HL-60 (cell line): ENCODE data around the gene SFXN5.

Experiments used
- POLR2AphosphoS5 ChIP-seq: IDR thresholded peaks from 2 replicates; pipeline ENCODE4 v1.6.1; 2012; ENCODE audit warnings: low read depth
- SPI1 ChIP-seq: IDR thresholded peaks from 2 replicates; pipeline ENCODE4 v1.6.1; 2012; ENCODE audit warnings: low read depth, mild to moderate bottlenecking, borderline replicate concordance
- TF ChIP-seq, protein P1 (sequence below): IDR thresholded peaks from one replicate; pipeline ENCODE4 v1.5.1; 2011; ENCODE audit warnings: low read length, control low read depth, inconsistent platforms; ENCODE audit not compliant: insufficient read depth

DNA sequence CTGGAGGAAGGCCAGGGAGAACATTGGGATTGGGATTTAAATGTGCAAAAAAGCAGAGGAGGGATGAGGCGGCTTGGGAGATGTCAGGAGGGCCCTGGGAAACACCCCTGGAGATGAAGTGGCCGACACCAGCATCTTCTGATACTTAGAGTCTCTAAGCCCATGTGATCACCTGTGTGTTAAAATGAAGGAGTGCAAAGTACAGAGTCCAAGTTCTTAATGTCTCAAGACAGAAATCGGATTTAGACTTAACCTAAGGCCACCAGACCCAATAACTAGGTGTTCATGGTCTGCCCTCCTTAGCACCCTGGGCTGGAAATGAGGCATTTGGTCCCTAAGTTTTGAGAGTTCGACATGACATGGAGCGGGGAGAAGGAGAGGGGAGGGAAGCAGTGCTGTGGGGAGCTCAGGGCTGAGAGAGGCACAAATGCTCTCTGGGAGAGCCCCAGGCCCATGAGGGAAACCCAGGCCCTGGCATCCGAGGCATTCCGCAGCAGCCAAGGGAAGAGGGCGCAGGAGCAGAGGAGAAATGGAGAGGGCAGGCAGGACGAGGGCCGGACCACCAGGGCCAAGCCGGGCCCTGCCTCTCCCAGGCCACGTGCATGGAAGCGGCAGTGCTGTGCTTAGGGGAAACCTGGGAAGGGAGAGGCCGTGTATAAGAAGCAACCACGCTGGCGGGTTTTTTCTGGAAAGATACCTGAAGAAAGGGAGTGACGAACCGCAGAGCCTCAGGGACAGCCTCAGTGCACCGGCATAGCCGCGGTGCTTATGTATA, 63.3 kb downstream of the SFXN5 start:
- TF ChIP-seq POLR2AphosphoS5 (no peak), SPI1 (no peak)
- TF ChIP-seq, protein P1, sequence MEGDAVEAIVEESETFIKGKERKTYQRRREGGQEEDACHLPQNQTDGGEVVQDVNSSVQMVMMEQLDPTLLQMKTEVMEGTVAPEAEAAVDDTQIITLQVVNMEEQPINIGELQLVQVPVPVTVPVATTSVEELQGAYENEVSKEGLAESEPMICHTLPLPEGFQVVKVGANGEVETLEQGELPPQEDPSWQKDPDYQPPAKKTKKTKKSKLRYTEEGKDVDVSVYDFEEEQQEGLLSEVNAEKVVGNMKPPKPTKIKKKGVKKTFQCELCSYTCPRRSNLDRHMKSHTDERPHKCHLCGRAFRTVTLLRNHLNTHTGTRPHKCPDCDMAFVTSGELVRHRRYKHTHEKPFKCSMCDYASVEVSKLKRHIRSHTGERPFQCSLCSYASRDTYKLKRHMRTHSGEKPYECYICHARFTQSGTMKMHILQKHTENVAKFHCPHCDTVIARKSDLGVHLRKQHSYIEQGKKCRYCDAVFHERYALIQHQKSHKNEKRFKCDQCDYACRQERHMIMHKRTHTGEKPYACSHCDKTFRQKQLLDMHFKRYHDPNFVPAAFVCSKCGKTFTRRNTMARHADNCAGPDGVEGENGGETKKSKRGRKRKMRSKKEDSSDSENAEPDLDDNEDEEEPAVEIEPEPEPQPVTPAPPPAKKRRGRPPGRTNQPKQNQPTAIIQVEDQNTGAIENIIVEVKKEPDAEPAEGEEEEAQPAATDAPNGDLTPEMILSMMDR = no peak
